ENCODE data around the gene PRR36.

The PRR36 gene

DNA sequence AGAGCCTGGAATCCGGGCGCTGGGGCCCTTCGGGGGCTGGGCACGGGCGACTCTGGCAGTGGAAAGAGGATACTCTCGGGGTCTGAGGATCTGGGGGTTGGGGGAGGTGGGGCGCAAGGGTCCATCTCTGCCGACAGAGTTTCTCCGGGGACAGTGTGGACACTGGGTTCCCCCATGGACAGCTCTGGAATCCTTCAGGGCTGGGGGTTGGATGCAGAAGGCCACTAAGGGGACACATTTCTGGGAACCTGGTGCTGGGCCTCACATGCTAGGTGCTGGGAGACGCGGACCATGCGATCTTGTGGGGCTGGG is 42.7 kb upstream of the PRR36 start:
- TF ChIP-seq ZNF274 (IDR thresholded peaks at IDR 0.05; ENCODE audit: low read depth, low read length), result no peak
- H3K4me3 ChIP-seq (ENCODE audit: low read length), result no peak overlapping the region

DNA sequence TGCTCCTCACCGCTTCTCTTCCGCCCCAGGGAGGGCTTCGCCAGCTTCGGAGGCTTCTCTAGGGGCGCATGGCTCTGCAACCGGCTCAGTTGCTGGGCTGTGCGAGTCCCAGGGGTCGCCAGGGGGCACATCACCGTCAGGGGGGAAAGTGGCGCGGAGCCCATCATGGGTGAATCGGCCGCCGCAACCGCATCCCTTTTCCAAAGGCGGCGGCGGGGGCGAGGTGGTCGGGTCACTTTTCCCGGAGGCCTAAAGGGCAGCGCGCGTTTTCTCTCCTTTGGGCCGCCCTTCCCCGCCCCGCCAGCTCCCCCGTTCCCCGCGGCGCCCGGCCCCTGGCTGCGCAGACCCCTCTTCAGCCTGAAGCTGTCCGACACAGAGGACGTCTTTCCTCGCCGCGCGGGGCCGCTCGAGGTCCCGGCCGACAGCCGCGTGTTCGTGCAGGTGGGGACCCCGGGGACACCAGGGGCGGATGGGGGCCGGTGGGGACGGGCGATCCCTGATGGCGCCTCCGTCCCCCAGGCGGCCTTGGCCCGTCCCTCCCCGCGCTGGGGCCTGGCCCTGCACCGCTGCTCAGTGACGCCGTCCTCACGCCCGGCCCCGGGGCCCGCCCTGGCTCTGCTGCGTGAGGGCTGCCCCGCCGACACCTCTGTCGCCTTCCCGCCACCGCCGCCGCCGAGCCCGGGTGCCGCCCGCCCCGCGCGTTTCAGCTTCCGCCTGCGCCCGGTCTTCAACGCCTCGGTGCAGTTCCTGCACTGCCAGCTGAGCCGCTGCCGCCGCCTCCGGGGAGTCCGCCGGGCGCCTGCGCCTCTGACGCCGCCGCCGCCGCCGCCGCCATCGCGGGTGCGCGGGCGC is 42.1 kb upstream of the PRR36 start:
- H3K4me3 ChIP-seq (ENCODE audit: low read length), result no peak overlapping the region; the same call in 1 of the 2 replicates

DNA sequence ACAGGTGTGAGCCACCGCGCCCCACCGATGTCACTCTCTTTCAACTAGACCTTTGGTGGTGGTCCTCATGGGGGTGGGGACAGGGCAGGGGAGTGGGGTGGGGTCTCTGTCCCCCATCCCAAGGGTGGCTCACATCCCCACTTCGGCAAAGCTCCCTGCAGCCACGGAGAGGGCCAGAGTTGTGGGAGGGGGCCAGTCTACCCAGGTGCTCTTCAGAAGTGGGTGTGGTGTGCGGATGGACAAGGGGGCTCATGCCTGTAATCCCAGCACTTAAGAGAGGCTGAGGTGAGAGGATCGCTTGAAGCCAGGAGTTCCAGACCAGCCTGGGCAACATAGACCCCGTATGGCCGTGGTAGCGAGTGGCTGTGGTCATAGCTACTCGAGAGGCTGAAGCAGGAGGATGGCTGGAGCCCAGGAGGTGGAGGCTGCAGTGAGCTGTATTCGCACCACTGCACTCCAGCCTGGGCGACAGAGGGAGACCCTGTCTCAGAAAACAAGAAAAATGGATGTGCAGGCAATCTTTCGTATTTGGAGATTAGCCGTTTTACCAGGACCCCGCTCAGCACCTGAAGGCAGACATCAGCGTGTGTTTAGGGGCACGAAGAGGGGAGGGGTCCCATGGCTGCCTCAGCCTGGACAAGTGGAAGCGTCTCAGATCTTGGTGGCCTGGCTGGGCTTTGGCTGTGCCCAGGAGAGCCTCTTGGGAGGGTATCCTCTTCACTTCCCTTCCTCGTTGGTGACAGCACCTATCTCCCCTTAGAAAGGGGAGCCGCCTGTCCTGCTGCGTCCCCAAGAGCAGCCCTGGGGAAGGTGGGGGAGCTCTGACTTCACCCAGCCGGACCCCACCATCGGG is 41.3 kb upstream of the PRR36 start:
- H3K4me3 ChIP-seq (ENCODE audit: low read length), result no peak overlapping the region; the same call in 1 of the 2 replicates
- TF ChIP-seq ZNF274 (IDR thresholded peaks at IDR 0.05; ENCODE audit: low read depth, low read length), result no peak

More for the DNA sequence above, 42.1 kb upstream of the PRR36 start:
- no peak for TF ChIP-seq ZNF274 (IDR thresholded peaks at IDR 0.05; ENCODE audit: low read depth, low read length)

DNA sequence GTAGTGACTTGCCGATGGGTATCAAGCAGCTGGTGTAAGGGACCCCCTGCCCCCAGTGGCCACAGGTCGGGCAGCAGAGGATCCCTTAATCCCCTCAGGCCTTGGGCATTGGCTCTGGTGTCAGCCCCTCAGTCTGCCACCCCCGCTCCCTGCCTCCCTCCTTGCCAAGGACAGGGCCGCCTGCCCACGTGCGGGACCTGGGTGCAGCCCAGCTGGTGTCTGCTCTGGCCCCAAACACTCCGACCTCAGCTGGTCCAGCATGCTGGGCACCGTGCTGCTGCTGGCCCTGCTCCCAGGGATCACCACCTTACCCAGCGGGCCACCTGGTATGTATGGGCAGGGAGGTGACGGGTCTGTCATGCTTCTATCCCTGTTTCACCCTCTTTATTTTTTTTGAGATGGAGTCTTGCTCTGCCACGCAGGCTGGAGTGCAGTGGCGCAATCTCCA is 40.4 kb upstream of the PRR36 start, which contains the start of gene TGFBR3L:
TSS of gene TGFBR3L (plus strand) at position 233 of the 448 bp plus-strand sequence.
- TF ChIP-seq ZNF274 (IDR thresholded peaks at IDR 0.05; ENCODE audit: low read depth, low read length), result no peak
- H3K4me3 ChIP-seq (ENCODE audit: low read length), result no peak within 1 kb of the TSS

DNA sequence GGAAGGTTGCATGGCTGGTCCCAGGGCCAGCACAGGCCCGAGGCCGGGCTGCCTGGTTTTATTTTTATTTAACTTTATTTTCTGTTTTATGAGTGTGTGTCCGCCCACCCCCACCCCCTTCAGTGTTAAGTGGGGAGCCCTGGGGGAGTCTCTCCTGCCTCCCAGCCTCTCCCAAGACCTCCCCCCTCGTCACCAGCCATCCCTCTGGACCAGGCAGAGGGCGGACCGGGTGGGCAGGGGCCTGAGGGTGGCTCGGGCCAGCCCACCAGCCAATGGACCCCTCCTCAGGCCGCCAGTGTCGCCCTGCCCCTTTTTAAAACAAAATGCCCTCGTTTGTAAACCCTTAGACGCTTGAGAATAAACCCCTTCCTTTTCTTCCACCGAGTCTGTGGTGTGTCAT is 39.9 kb upstream of the PRR36 start:
- no peak for TF ChIP-seq ZNF274 (IDR thresholded peaks at IDR 0.05; ENCODE audit: low read depth, low read length)
- no peak overlapping the region for H3K4me3 ChIP-seq (ENCODE audit: low read length)

DNA sequence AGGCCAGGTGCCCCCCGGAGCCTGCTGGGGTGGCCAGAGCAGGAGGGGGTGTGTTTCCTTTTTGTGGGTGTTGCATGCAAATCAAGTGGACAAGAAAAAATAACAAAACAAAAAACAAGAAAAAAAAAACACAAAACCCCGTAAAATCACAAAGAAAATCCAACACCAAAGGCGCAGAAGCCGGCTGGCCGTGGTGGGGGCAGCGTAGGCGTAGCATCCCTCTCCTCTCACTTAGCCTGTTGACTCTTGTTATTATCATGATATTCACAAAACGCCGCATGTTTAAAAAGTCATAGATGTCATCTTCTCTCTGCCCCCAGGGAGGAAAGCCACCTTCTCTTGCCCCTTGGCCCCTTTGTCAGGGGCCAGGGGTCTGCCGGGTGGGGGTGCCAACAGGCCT is 39.5 kb upstream of the PRR36 start:
- no peak for TF ChIP-seq ZNF274 (IDR thresholded peaks at IDR 0.05; ENCODE audit: low read depth, low read length)
- H3K4me3 ChIP-seq (ENCODE audit: low read length), result no peak overlapping the region

DNA sequence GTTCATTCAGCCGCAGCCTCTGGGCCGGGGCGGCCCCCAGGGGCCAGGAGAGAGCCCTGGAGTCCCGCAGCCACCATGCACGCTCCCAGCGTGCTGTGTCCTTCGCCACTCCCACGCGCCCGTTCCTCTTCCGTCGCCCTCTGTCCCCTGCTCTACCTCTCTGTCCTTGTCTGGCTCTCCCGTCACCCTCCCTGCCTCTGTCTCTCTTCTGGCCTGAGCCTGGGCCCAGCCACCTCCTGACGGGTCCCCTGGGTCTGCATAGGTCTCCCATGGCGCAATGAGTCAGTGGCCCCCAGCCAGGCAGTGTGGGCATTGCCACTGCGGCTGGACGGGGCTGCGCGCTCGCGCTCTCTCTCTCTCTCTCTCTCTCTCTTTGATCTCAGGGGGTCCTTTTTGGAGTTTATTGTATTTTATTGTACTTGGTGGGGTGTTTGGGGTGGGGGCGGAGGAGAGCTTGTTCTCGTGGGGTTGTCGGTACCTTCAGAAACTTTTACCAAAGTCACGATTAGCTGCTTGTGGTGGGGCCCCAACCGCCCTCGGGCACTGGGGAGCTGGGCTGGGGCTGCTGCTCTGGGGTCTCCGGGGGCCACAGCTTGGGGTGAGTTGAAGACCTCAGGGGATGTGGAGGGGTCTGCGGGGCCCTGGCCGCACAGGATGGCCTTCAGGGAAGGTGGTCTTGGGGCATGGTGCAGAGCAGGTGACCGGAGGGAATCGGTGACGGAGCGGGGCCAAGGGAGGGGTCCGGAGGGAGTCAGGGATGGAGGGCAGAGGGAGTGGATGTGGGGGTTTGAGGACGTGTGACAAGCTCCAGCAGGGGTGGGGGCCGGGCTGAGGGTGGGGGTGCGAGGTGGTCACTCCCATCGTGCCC is 38.7 kb upstream of the PRR36 start:
- TF ChIP-seq ZNF274 (IDR thresholded peaks at IDR 0.05; ENCODE audit: low read depth, low read length), result no peak
- H3K4me3 ChIP-seq (ENCODE audit: low read length), result no peak overlapping the region

DNA sequence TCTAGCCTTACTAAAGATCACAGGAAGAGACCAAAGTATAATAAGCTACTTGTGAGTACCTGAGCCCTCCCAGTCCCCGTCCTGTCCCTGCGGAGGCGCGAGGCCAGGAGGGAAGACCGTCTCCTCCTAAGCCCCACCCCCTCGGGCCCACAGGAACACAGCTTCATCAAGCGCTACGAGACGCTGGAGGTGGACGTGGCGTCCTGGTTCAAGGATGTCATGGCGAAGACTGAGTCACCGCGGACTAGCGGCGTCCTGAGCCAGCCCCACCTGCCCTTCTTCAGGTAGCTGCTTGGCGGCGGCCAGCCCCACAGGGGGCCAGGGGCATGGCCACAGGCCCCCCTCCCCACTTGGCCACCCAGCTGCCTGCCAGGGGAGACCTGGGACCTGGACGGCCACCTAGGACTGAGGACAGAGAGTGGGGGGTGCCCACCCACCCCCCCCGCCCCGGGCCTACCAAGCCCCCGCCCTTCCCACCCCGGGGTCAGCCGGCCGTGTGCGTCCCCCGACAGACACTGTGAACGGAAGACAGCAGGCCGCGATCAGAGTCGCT is 38.0 kb upstream of the PRR36 start:
- H3K4me3 ChIP-seq (ENCODE audit: low read length), result no peak overlapping the region
- TF ChIP-seq ZNF274 (IDR thresholded peaks at IDR 0.05; ENCODE audit: low read depth, low read length), result no peak

DNA sequence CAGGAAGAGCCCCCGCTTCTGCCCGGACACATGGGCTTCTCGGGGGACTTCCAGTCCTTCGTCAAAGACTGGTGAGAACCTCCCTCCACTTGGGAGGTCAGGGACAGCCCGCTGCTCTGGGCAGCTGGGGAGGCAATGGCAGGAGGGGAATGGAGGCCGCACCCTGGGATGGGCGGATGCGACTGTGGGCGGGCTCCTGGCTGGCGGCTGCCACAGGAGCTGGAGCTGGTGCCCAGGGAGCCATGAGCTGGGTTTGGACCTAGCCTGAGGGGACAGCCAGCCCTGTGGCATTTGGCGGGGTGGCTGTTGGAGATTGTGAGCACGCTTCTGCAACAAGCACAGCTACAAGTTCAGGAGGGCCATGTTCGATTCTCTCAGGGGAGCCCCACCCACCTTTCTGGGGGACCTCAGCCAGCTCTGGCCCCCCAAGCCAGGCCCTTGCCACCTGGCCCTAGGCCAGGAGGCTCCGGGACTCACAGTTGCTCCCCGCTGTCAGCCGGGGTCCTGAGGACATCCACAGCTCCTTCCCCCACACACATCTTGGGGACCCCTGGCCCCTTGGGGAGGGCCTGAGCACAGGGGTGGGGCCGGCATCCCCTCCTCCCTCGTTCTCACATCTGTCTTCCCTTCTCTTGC is 37.4 kb upstream of the PRR36 start:
- no peak overlapping the region for H3K4me3 ChIP-seq (ENCODE audit: low read length)
- TF ChIP-seq ZNF274 (IDR thresholded peaks at IDR 0.05; ENCODE audit: low read depth, low read length), result no peak

DNA sequence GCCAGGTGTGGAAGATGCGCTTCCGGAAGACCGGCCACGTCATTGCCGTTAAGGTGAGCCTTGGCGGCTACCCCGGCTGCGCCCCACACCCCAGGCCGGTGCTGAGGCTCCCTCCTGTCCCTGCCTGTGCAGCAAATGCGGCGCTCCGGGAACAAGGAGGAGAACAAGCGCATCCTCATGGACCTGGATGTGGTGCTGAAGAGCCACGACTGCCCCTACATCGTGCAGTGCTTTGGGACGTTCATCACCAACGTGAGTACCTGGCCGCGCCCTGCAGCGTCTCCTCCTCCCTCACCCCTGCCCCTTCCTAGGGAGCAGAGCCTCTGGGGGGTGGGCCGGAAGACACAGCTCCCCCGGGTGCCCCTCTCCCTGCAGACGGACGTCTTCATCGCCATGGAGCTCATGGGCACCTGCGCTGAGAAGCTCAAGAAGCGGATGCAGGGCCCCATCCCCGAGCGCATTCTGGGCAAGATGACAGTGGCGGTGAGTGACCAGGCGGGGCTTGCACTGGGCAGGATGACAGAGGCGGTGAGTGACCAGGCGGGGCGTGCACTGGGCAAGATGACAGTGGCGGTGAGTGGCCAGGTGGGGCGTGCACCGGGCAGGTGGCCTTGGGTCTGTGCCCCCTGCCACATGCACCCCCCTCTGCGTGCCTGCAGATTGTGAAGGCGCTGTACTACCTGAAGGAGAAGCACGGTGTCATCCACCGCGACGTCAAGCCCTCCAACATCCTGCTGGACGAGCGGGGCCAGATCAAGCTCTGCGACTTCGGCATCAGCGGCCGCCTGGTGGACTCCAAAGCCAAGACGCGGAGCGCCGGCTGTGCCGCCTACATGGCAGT is 36.4 kb upstream of the PRR36 start:
- TF ChIP-seq ZNF274 (IDR thresholded peaks at IDR 0.05; ENCODE audit: low read depth, low read length), result no peak
- H3K4me3 ChIP-seq (ENCODE audit: low read length), result no peak overlapping the region

DNA sequence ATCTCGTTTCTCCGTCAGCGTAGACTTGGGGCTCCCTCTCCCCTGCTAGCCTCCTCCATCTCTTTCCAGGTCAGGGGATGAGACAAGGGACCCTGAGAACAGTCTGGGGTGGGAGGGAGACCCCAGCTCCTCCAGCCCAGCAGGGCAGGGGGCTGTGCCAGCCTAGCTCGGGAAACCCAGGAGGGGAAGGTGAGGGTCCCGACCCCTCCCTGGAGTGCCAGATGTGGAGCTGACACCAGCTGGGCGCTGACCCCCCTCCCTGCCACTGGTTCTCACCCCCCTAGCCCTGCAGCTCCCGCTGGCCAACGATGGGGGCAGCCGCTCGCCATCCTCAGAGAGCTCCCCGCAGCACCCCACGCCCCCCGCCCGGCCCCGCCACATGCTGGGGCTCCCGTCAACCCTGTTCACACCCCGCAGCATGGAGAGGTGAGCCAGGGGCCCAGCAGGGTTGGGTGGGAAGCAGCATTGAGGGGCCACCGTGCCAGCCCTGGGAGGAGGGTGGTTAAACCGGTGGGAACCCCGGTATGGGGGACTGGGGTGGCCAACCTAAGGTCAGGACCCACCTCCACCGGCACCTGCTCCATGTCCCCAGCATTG is 35.4 kb upstream of the PRR36 start:
- TF ChIP-seq ZNF274 (IDR thresholded peaks at IDR 0.05; ENCODE audit: low read depth, low read length), result no peak

More for the DNA sequence above, 35.4 kb upstream of the PRR36 start:
- no peak overlapping the region for H3K4me3 ChIP-seq (ENCODE audit: low read length)

Data from GM08714 (cell line).